MM.1S (cell line): Measurements from ENCODE around the gene PKDCC.

Source experiments
- DNase-seq: peaks from one replicate; pipeline ENCODE4 v3.0.0-alpha.2; 2015
- H2AFZ ChIP-seq: fragments of 300-600 bp; sonication (generic); 2 replicates; pipeline ENCODE4 v1.6.0; 2016; ENCODE audit warnings: antibody characterized with exemption, low read length
- H3F3A ChIP-seq: fragments of 300-600 bp; sonication (generic); 2 replicates; pipeline ENCODE4 v1.6.1; 2016; ENCODE audit warnings: mild to moderate bottlenecking, antibody characterized with exemption, low read length, moderate library complexity, mixed read lengths; ENCODE audit not compliant: insufficient read depth
- H3K27ac ChIP-seq: fragments of 300-600 bp; sonication (generic); 2 replicates; pipeline ENCODE4 v1.5.1; 2016; ENCODE audit warnings: mild to moderate bottlenecking, low read length
- H3K27me3 ChIP-seq: fragments of 300-600 bp; sonication (generic); replicated peaks from 2 replicates; pipeline ENCODE4 v1.6.0; 2016; ENCODE audit warnings: low read length; ENCODE audit not compliant: insufficient read depth
- H3K36me3 ChIP-seq: fragments of 300-600 bp; sonication (generic); replicated peaks from 2 replicates; pipeline ENCODE4 v1.6.1; 2016; ENCODE audit warnings: mild to moderate bottlenecking, low read length, mixed read lengths; ENCODE audit not compliant: insufficient read depth
- H3K4me1 ChIP-seq: fragments of 300-600 bp; sonication (generic); 2 replicates; pipeline ENCODE4 v1.6.1; 2016; ENCODE audit warnings: low read length, mixed read lengths
- H3K4me2 ChIP-seq: fragments of 300-600 bp; sonication (generic); 2 replicates; pipeline ENCODE4 v1.6.0; 2016; ENCODE audit warnings: low read depth, low read length
- H3K4me3 ChIP-seq: fragments of 300-600 bp; sonication (generic); 2 replicates; pipeline ENCODE4 v1.5.1; 2016; ENCODE audit warnings: low read length, mixed read lengths
- H3K79me2 ChIP-seq: fragments of 300-600 bp; sonication (generic); 2 replicates; pipeline ENCODE4 v1.6.1; 2016; ENCODE audit warnings: mixed run types, low read length, mixed read lengths
- H3K9ac ChIP-seq: fragments of 300-600 bp; sonication (generic); 2 replicates; pipeline ENCODE4 v1.6.1; 2016; ENCODE audit warnings: low read length, mixed read lengths
- H3K9me2 ChIP-seq: fragments of 300-600 bp; sonication (generic); replicated peaks from 2 replicates; pipeline ENCODE4 v1.6.1; 2016; ENCODE audit warnings: mild to moderate bottlenecking, low read length, mixed read lengths; ENCODE audit not compliant: insufficient read depth
- H3K9me3 ChIP-seq: fragments of 300-600 bp; sonication (generic); replicated peaks from 2 replicates; pipeline ENCODE4 v1.6.1; 2016; ENCODE audit warnings: mild to moderate bottlenecking, low read length, mixed read lengths; ENCODE audit not compliant: insufficient read depth
- H4K20me1 ChIP-seq: fragments of 300-600 bp; sonication (generic); 2 replicates; pipeline ENCODE4 v1.6.1; 2016; ENCODE audit warnings: mild to moderate bottlenecking, low read length, moderate library complexity, mixed read lengths; ENCODE audit not compliant: insufficient read depth
- EZH2 ChIP-seq: fragments of 300-600 bp; sonication (generic); optimal IDR thresholded peaks from 2 replicates; pipeline ENCODE3; 2017; ENCODE audit warnings: low read depth, mild to moderate bottlenecking, antibody characterized with exemption, low read length, mixed read lengths
- EZH2phosphoT487 ChIP-seq: fragments of 300-600 bp; sonication (generic); IDR thresholded peaks from 2 replicates; pipeline ENCODE4 v1.6.1; 2018; ENCODE audit warnings: antibody characterized with exemption, low read length
- TF ChIP-seq, protein P1 (sequence below): fragments of 300-600 bp; sonication (generic); IDR thresholded peaks from 2 replicates; pipeline ENCODE4 v1.5.1; 2016; ENCODE audit warnings: antibody characterized with exemption, low read length, mixed read lengths

The PKDCC gene

DNA sequence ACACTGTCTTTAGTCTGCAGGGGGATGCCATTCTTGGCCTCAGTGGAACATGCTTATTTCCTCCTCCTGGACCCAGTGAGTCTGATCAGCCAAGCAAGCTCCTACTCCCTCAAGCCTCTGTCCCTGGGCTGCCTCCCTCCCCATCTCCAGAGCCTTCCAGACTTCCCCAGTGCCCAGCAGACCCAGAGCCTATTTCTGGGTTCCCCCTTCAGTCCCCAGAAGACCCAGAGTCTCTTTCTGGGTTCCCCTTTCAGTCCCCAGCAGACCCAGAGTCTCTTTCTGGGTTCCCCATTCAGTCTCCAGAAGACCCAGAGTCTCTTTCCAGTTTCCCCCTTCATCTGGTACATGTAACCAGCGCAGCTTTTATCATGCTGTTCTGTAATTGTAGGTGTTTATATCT lies 17.0 kb upstream of the PKDCC start:
- Histone ChIP-seq H3K4me2 (no peak overlapping the region), H3F3A (peaks cover 21% of the 10 kb centered on the region), H3K27me3 (no peaks in the 10 kb centered on the region), H3K9me2 (no peaks in the 10 kb centered on the region), H4K20me1 (no peaks in the 10 kb centered on the region), H2AFZ (no peak overlapping the region), H3K4me3 (no peak overlapping the region), H3K36me3 (no peaks in the 10 kb centered on the region), H3K4me1 (peaks cover 54% of the 10 kb centered on the region), H3K79me2 (no peaks in the 10 kb centered on the region), H3K9ac (no peak overlapping the region), H3K27ac (no peak overlapping the region), H3K9me3 (no peaks in the 10 kb centered on the region)
- DNase-seq, result no peak
- TF ChIP-seq, protein P1, sequence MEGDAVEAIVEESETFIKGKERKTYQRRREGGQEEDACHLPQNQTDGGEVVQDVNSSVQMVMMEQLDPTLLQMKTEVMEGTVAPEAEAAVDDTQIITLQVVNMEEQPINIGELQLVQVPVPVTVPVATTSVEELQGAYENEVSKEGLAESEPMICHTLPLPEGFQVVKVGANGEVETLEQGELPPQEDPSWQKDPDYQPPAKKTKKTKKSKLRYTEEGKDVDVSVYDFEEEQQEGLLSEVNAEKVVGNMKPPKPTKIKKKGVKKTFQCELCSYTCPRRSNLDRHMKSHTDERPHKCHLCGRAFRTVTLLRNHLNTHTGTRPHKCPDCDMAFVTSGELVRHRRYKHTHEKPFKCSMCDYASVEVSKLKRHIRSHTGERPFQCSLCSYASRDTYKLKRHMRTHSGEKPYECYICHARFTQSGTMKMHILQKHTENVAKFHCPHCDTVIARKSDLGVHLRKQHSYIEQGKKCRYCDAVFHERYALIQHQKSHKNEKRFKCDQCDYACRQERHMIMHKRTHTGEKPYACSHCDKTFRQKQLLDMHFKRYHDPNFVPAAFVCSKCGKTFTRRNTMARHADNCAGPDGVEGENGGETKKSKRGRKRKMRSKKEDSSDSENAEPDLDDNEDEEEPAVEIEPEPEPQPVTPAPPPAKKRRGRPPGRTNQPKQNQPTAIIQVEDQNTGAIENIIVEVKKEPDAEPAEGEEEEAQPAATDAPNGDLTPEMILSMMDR, result no peak

DNA sequence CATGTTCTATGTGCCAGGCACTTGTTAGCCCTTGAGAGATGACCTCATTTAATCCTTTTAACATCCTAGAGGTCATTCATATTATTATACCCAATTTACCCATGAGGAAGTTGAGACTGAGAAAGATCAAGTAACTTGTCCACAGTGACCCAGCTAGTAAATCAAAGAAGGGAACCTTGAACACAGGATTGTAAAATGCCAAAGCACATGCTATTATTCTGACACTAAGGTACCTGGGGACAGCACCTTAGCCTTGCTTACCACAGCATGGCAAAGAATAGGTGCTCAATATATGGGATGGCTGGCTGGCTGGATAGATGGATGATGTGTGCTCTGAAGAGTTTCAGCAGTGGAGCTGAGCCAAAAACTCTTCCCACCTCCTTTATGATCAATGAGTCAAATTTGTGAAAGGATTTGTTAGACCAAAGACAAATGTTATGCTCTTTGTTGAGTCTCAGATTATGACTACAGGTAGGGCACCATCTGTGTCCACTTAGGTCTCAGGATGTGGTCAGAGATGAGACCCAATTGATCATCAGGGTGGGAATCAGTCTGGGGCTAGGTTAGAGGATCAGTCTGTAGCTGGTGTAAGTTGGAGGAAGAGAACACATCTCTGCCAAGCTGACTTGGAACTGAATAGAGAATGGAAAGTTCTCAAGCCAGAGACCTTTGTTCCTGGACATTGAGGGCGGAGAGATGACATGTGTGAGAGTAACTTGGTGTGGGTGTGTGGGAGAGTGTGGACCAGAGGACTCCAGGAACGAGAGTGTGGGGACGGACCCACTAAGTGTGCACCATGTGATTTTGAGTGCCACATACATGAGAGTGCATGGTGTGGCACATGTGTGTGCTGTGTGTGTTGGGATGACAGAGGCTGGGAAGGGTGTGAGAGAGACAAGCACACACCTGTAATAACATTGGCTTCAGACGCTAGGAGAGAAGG lies 16.3 kb upstream of the PKDCC start:
- no peak for TF ChIP-seq EZH2
- TF ChIP-seq EZH2phosphoT487, result no peak
- TF ChIP-seq, protein P1, result no peak
- Histone ChIP-seq H3K27me3 (no peaks in the 10 kb centered on the region), H3K4me1 (peaks cover 49% of the 10 kb centered on the region), H2AFZ (no peak overlapping the region), H3F3A (peaks cover 21% of the 10 kb centered on the region), H3K4me3 (no peak overlapping the region), H3K9ac (no peak overlapping the region), H4K20me1 (no peaks in the 10 kb centered on the region), H3K36me3 (no peaks in the 10 kb centered on the region), H3K9me3 (no peaks in the 10 kb centered on the region), H3K9me2 (no peaks in the 10 kb centered on the region), H3K4me2 (no peak overlapping the region), H3K27ac (no peak overlapping the region), H3K79me2 (no peaks in the 10 kb centered on the region)
- DNase-seq, result no peak

DNA sequence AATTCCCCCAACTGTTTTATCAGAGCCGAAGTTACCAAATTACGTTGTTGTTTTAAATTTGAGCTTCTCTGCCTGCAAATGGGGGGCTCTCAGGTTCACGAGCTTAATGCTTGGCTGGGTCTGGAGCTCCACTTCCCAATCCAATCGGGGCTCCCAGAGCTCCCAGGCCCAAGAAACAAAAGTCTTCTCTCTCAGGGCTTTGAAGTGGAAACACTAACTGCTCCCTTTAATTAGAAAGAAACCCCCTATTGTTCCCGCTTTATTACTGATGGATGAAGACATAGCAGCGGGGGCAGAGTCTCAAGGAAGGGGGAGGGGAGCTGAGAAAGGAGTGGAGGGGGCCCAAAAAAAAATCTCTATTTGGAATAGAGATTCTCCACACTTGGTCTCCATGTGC lies 15.6 kb upstream of the PKDCC start:
- Histone ChIP-seq H4K20me1 (no peaks in the 10 kb centered on the region), H3K4me1 (peaks cover 43% of the 10 kb centered on the region), H3K27ac (no peak overlapping the region), H3K9me3 (no peaks in the 10 kb centered on the region), H3K27me3 (no peaks in the 10 kb centered on the region), H3K79me2 (no peaks in the 10 kb centered on the region), H3K9ac (no peak overlapping the region), H3K4me2 (no peak overlapping the region), H2AFZ (no peak overlapping the region), H3K36me3 (no peaks in the 10 kb centered on the region), H3K4me3 (no peak overlapping the region), H3F3A (peaks cover 21% of the 10 kb centered on the region), H3K9me2 (no peaks in the 10 kb centered on the region)
- TF ChIP-seq, protein P1, result no peak
- TF ChIP-seq EZH2phosphoT487, result no peak
- TF ChIP-seq EZH2, result no peak
- DNase-seq, result no peak
